HepG2 (cell line): ENCODE results near the gene OCSTAMP. TPM values are rescaled to one million over a fixed set of nuclear protein-coding genes. Genes with fewer than 3 reads are reported as not detected.
A peak's percentile ranks its signal among the peaks of the same experiment; 100 is the strongest.

Experiments used
- BHLHE40 ChIP-seq: IDR thresholded peaks from 2 replicates; pipeline ENCODE4 v1.6.1; 2011; ENCODE audit warnings: low read length, improper control_type of control experiment
- CHD2 ChIP-seq: IDR thresholded peaks from 2 replicates; pipeline ENCODE4 v1.6.1; 2011; ENCODE audit warnings: low read depth, low read length, improper control_type of control experiment
- DMAP1 ChIP-seq: IDR thresholded peaks from 2 replicates; pipeline ENCODE4 v1.6.1; 2016
- EED ChIP-seq: sonication (generic); formaldehyde crosslinking; IDR thresholded peaks from 2 replicates; pipeline ENCODE4 v1.5.0; 2020; ENCODE audit warnings: mild to moderate bottlenecking, missing genetic modification reagents
- FOXK2 ChIP-seq: fragments of 450-650 bp; IDR thresholded peaks from 2 replicates; pipeline ENCODE4 v1.6.1; 2016
- GFI1 ChIP-seq: sonication (generic); formaldehyde crosslinking; IDR thresholded peaks from 2 replicates; pipeline ENCODE4 v1.5.0; 2020; ENCODE audit warnings: missing genetic modification reagents, mild to moderate bottlenecking, borderline replicate concordance
- KLF9 ChIP-seq: IDR thresholded peaks from 2 replicates; pipeline ENCODE4 v1.6.1; 2016; ENCODE audit warnings: low read depth
- MAX ChIP-seq: IDR thresholded peaks from 2 replicates; pipeline ENCODE4 v1.6.1; 2012; ENCODE audit warnings: inconsistent platforms
- SKI ChIP-seq: fragments of 450-650 bp; IDR thresholded peaks from one replicate; pipeline ENCODE4 v1.6.1; 2018; ENCODE audit warnings: mild to moderate bottlenecking; ENCODE audit not compliant: partially characterized antibody
- SMARCC2 ChIP-seq: fragments of 450-650 bp; IDR thresholded peaks from 2 replicates; pipeline ENCODE4 v1.6.1; 2017; ENCODE audit warnings: antibody characterized with exemption, mild to moderate bottlenecking
- ZFX ChIP-seq: sonication (generic); formaldehyde crosslinking; IDR thresholded peaks from 2 replicates; pipeline ENCODE4 v1.4.0; 2020; ENCODE audit warnings: mild to moderate bottlenecking, low read depth, missing genetic modification reagents, moderate library complexity
- ZNF143 ChIP-seq: sonication (generic); formaldehyde crosslinking; IDR thresholded peaks from 2 replicates; pipeline ENCODE4 v1.4.0; 2020; ENCODE audit warnings: missing genetic modification reagents
- ZNF264 ChIP-seq: sonication (generic); formaldehyde crosslinking; IDR thresholded peaks from 2 replicates; pipeline ENCODE4 v1.4.0; 2020; ENCODE audit warnings: missing genetic modification reagents
- ZNF333 ChIP-seq: sonication (generic); formaldehyde crosslinking; IDR thresholded peaks from 2 replicates; pipeline ENCODE4 v1.4.0; 2020; ENCODE audit warnings: mild to moderate bottlenecking, missing genetic modification reagents, borderline replicate concordance
- ZNF362 ChIP-seq: sonication (generic); formaldehyde crosslinking; IDR thresholded peaks from 2 replicates; pipeline ENCODE4 v1.4.0; 2020; ENCODE audit warnings: missing genetic modification reagents, mild to moderate bottlenecking, borderline replicate concordance
- ZNF569 ChIP-seq: sonication (generic); formaldehyde crosslinking; IDR thresholded peaks from 2 replicates; pipeline ENCODE4 v1.5.0; 2020; ENCODE audit warnings: mild to moderate bottlenecking, missing genetic modification reagents, moderate library complexity, borderline replicate concordance
- ZNF660 ChIP-seq: sonication (generic); formaldehyde crosslinking; IDR thresholded peaks from 2 replicates; pipeline ENCODE4 v1.5.1; 2020; ENCODE audit warnings: mild to moderate bottlenecking, low read depth, missing genetic modification reagents, borderline replicate concordance
- ZNF749 ChIP-seq: sonication (generic); formaldehyde crosslinking; IDR thresholded peaks from 2 replicates; pipeline ENCODE4 v1.8.0; 2022; ENCODE audit warnings: mild to moderate bottlenecking, missing genetic modification reagents, moderate library complexity, borderline replicate concordance
- ZNF780A ChIP-seq: sonication (generic); formaldehyde crosslinking; IDR thresholded peaks from 2 replicates; pipeline ENCODE4 v1.8.0; 2022; ENCODE audit warnings: mild to moderate bottlenecking, missing genetic modification reagents, moderate library complexity
- ZNF781 ChIP-seq: sonication (generic); formaldehyde crosslinking; IDR thresholded peaks from 2 replicates; pipeline ENCODE4 v1.5.1; 2020; ENCODE audit warnings: borderline replicate concordance, mild to moderate bottlenecking, missing genetic modification reagents; ENCODE audit errors: not compliant biosample characterization
- ZNF83 ChIP-seq: sonication (generic); formaldehyde crosslinking; IDR thresholded peaks from 2 replicates; pipeline ENCODE4 v1.4.0; 2020; ENCODE audit warnings: missing genetic modification reagents, mild to moderate bottlenecking, borderline replicate concordance
- polyA plus RNA-seq, 8 experiments: library from polyadenylated mRNA; depleted of rRNA in 3 of 8; stranded (reverse) in 7 of 8; unstranded in 1 of 8; fragments of >200 nt; fragmentation: Illumina TruSeq in 4 of 8; extraction: Trizol in 4 of 8; gene quantifications; 2 replicates each; pipeline versions ENCODE4 v1.2.1 to v1.2.3, GENCODE V29; 2011 to 2016; ENCODE audit warnings: low read depth in 4 of 8, missing spikeins in 1 of 8, mixed read lengths in 1 of 8; ENCODE audit not compliant: insufficient read depth in 1 of 8
- total RNA-seq, 5 experiments: library from RNA; depleted of rRNA; stranded (reverse); fragments of >200 nt; fragmentation: Illumina TruSeq; extraction: Trizol; gene quantifications; 2 replicates each; pipeline ENCODE4 v1.2.3, GENCODE V29; 2016; ENCODE audit warnings: low read depth in 1 of 5
- TF ChIP-seq, protein P1 (sequence below): sonication (generic); formaldehyde crosslinking; IDR thresholded peaks from 2 replicates; pipeline ENCODE4 v1.9.0; 2021; ENCODE audit warnings: missing genetic modification reagents, borderline replicate concordance
- TF ChIP-seq, protein P2 (sequence below): sonication (generic); formaldehyde crosslinking; conservative IDR thresholded peaks from 2 replicates; pipeline ENCODE4 v1.4.0; 2020; ENCODE audit warnings: missing genetic modification reagents

The OCSTAMP gene
- total and polyA plus RNA-seq, 2 of the 13 experiments (the other 11 are each of a cell fraction or from before 2014, with no cell fraction given): not detected

GRCh38 chr20:46559685-46560440, 9.4 kb upstream of the OCSTAMP start (continued):
- TF ChIP-seq, protein P1, sequence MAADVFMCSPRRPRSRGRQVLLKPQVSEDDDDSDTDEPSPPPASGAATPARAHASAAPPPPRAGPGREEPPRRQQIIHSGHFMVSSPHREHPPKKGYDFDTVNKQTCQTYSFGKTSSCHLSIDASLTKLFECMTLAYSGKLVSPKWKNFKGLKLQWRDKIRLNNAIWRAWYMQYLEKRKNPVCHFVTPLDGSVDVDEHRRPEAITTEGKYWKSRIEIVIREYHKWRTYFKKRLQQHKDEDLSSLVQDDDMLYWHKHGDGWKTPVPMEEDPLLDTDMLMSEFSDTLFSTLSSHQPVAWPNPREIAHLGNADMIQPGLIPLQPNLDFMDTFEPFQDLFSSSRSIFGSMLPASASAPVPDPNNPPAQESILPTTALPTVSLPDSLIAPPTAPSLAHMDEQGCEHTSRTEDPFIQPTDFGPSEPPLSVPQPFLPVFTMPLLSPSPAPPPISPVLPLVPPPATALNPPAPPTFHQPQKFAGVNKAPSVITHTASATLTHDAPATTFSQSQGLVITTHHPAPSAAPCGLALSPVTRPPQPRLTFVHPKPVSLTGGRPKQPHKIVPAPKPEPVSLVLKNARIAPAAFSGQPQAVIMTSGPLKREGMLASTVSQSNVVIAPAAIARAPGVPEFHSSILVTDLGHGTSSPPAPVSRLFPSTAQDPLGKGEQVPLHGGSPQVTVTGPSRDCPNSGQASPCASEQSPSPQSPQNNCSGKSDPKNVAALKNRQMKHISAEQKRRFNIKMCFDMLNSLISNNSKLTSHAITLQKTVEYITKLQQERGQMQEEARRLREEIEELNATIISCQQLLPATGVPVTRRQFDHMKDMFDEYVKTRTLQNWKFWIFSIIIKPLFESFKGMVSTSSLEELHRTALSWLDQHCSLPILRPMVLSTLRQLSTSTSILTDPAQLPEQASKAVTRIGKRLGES (CRISPR knock-in tag): no peak
- TF ChIP-seq, protein P2, sequence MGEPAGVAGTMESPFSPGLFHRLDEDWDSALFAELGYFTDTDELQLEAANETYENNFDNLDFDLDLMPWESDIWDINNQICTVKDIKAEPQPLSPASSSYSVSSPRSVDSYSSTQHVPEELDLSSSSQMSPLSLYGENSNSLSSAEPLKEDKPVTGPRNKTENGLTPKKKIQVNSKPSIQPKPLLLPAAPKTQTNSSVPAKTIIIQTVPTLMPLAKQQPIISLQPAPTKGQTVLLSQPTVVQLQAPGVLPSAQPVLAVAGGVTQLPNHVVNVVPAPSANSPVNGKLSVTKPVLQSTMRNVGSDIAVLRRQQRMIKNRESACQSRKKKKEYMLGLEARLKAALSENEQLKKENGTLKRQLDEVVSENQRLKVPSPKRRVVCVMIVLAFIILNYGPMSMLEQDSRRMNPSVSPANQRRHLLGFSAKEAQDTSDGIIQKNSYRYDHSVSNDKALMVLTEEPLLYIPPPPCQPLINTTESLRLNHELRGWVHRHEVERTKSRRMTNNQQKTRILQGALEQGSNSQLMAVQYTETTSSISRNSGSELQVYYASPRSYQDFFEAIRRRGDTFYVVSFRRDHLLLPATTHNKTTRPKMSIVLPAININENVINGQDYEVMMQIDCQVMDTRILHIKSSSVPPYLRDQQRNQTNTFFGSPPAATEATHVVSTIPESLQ (CRISPR knock-in tag): 0 out of 2 replicates have a peak, but pooled peaks have one; percentile 48
- TF ChIP-seq ZNF749 (CRISPR knock-in tag) (no peak), ZNF660 (CRISPR knock-in tag) (no peak), ZNF83 (CRISPR knock-in tag) (no peak), ZNF569 (CRISPR knock-in tag) (no peak), SMARCC2 (no peak), ZNF333 (CRISPR knock-in tag) (no peak), ZNF143 (CRISPR knock-in tag) (no peak; the same call in 1 of the 2 replicates), MAX (no peak), DMAP1 (CRISPR knock-in tag) (no peak), ZNF264 (CRISPR knock-in tag) (no peak), ZNF781 (CRISPR knock-in tag) (no peak), BHLHE40 (no peak), ZFX (0 out of 2 replicates have a peak, but pooled peaks have one; percentile 7), EED (CRISPR knock-in tag) (no peak), ZNF780A (CRISPR knock-in tag) (no peak), FOXK2 (no peak), KLF9 (CRISPR knock-in tag) (no peak), ZNF362 (CRISPR knock-in tag) (no peak), CHD2 (no peak), SKI (no peak), GFI1 (CRISPR knock-in tag) (no peak)
